ENCODE measurements around the gene DAB2IP.

- TF ChIP-seq POLR2AphosphoS5 (IDR thresholded peaks at IDR 0.05) (no peak), CTCF (IDR thresholded peaks at IDR 0.05) (no peak), EP300 (IDR thresholded peaks at IDR 0.05) (no peak)
Observed at GRCh38 chr9:121661328-121661727, 9.9 kb downstream of the DAB2IP start.

Data from stomach (tissue), 4 donors.